Measurements from ENCODE around the gene BTBD9. TPM values are rescaled to one million over a fixed set of nuclear protein-coding genes. Genes with fewer than 3 reads are reported as not detected.

Gene BTBD9
- total RNA-seq, 1 experiment from 2014 or later = 8.9 TPM

GRCh38 chr6:38673397-38674165 lies 33.9 kb upstream of the BTBD9 start:
- TF ChIP-seq CTCF (conservative IDR thresholded peaks at IDR 0.05) = no peak
- Mint-ChIP-seq H3K9me3 (no peaks in the 10 kb centered on the region), H3K27me3 (ENCODE audit: low read depth) (no peaks in the 10 kb centered on the region), H3K4me3 (no peak overlapping the region), H3K4me1 (peaks cover 0 to 2% of the 10 kb centered on the region in 2 experiments; a peak in 1 of 4 replicates), H3K36me3 (ENCODE audit: insufficient read depth in 1 of 3, low read depth in 3 of 3) (peaks cover 17 to 35% (median 35%) of the 10 kb centered on the region in 3 experiments; a peak in 5 of 7 replicates), H3K27ac (no peak overlapping the region)
- H2BK20ac ChIP-seq (ENCODE audit: low read depth, low read length, poor library complexity, severe bottlenecking) = no peak overlapping the region
- H3K4ac ChIP-seq (ENCODE audit: low read depth, low read length) = no peak overlapping the region
- H3T11ph ChIP-seq (ENCODE audit: low read length) = no peak overlapping the region
- H4K91ac ChIP-seq (ENCODE audit: insufficient read length, low read depth, low read length) = no peak overlapping the region
- no peak overlapping the region for H3K4me2 ChIP-seq (ENCODE audit: insufficient read depth, insufficient read length, low read length)
- H2BK15ac ChIP-seq (ENCODE audit: low read depth, low read length) = no peak overlapping the region
- H3K27ac ChIP-seq (ENCODE audit: insufficient read length, low read depth, low read length) = no peak overlapping the region
- no peak overlapping the region for H2BK5ac ChIP-seq (ENCODE audit: insufficient read length, low read length)
- H2AFZ ChIP-seq (ENCODE audit: low read length) = no peak overlapping the region
- no peaks in the 10 kb centered on the region for H3K23me2 ChIP-seq (ENCODE audit: insufficient read length, low read depth, low read length, poor library complexity, severe bottlenecking)
- H3K23ac ChIP-seq (ENCODE audit: insufficient read length, low read depth, low read length) = no peak overlapping the region
- no peak overlapping the region for H3K14ac ChIP-seq (ENCODE audit: insufficient read depth, low read length)
- no peaks in the 10 kb centered on the region for H3K79me2 ChIP-seq (ENCODE audit: insufficient read depth, low read length)
- no CpG with 5 or more reads among the region's 9 CpGs for WGBS (ENCODE audit: extremely low coverage, insufficient read length, low lambda C conversion rate)
- H3K9ac ChIP-seq (ENCODE audit: extremely low read depth, insufficient read length, low read length) = no peak overlapping the region
- no peak overlapping the region for H2AK5ac ChIP-seq (ENCODE audit: insufficient read length, low read length)
- H4K5ac ChIP-seq (ENCODE audit: insufficient read length, low read depth, low read length) = no peak overlapping the region
- no peaks in the 10 kb centered on the region for H3K4me1 ChIP-seq (ENCODE audit: insufficient read depth, low read length)
- no peak overlapping the region for H2BK12ac ChIP-seq (ENCODE audit: insufficient read length, low read depth, low read length)
- DNase-seq = no peak
- no peaks in the 10 kb centered on the region for H3K9me3 ChIP-seq (ENCODE audit: control insufficient read depth, low read depth, low read length)
- H4K20me1 ChIP-seq (ENCODE audit: control insufficient read depth, insufficient read depth, insufficient read length) = no peaks in the 10 kb centered on the region
- H2BK120ac ChIP-seq (ENCODE audit: low read depth, low read length, poor library complexity, severe bottlenecking) = no peak overlapping the region
- H4K8ac ChIP-seq (replicated peaks; ENCODE audit: insufficient read length, low read depth, low read length) = no peak overlapping the region
- no peaks in the 10 kb centered on the region for H3K27me3 ChIP-seq (ENCODE audit: insufficient read depth, low read length)
- H3K18ac ChIP-seq (ENCODE audit: insufficient read length, low read depth, low read length) = no peak overlapping the region
- H3K79me1 ChIP-seq (ENCODE audit: insufficient read depth, low read depth, low read length, poor library complexity, severe bottlenecking) = no peaks in the 10 kb centered on the region
- H3K56ac ChIP-seq (ENCODE audit: insufficient read length, low read depth, low read length) = no peak overlapping the region

Measured in H9 (cell line).